Skeletal muscle cell (primary cell): ENCODE results near the gene SMAD1.

Source experiments
- DNase-seq: peaks from one replicate; pipeline ENCODE4 v3.0.0-alpha.2; 2010; ENCODE audit warnings: low read depth
- H3K4me3 ChIP-seq: 2 replicates; pipeline ENCODE4 v1.5.1; 2011; ENCODE audit warnings: low read depth, mild to moderate bottlenecking, control low read depth, low read length, moderate library complexity

The SMAD1 gene

GRCh38 chr4:145486603-145487002 is 5.0 kb downstream of the SMAD1 start:
- no peak overlapping the region for H3K4me3 ChIP-seq
- DNase-seq: no peak

- DNase-seq: no peak
- H3K4me3 ChIP-seq: no peak overlapping the region
Observed at GRCh38 chr4:145487631-145488030, 6.0 kb downstream of the SMAD1 start.

- no peak for DNase-seq
- no peak overlapping the region for H3K4me3 ChIP-seq
Observed at GRCh38 chr4:145488310-145488709, 6.7 kb downstream of the SMAD1 start.

DNA sequence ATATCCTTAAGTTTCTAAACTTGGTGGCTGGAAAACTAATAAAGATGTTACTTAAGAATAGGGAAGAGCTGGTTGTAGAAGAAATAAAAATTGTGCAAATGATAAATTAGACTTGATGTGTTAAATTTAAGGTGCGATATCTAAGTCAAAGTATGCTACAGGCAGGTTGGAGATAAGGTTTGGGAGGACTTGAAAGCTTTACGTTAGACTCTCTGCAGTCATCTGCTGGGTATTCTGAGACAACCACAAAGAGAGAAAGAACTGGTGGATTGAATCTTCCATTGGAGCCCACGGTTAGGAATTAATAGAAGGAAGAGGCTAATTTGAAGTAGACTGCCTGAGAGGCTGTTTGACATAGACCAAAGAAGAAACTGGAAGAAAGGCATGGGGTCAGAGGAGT is 7.9 kb downstream of the SMAD1 start:
- no peak overlapping the region for H3K4me3 ChIP-seq
- DNase-seq: no peak

DNA sequence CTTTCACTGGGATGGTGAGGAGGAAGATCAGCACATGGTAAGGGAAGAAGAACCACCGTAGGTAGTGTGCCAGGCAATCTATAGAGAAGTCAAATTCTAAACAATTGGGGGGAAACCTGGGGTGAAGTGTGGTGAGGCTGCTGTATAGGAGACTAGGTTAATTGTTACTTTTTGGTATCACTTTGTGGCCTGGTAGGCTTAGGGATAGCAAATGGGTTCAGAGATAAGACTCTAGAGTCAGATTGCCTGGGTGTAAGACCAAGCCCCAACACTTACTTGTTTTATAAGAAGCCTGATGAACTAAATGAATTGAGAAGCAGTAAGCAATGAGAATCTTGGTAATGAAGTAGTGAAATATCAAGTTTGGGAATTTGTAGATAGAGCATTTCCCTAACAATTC is 8.7 kb downstream of the SMAD1 start:
- no peak for DNase-seq
- H3K4me3 ChIP-seq: no peak overlapping the region

DNA sequence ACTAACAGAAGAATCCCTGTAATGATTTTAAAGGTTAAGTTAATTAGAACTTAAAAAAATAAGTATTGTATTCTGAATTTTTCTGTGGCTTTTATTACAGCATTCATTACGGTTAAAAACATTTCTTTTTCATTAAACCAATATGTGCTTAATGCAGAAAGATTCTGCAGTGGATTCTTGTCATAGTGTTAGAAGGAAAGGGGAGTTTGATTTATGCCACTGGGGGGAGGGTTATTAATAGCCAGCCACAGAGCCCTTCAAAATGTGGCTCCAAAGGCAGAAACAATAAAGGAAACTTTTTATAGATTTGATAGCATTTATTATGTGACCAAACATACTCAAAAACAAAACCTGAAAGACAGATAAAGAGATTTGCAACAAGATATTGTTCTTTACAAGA is 9.1 kb downstream of the SMAD1 start:
- no peak overlapping the region for H3K4me3 ChIP-seq
- no peak for DNase-seq

- no peak overlapping the region for H3K4me3 ChIP-seq
- no peak for DNase-seq
Observed at GRCh38 chr4:145492376-145492775, 10.7 kb downstream of the SMAD1 start.

DNA sequence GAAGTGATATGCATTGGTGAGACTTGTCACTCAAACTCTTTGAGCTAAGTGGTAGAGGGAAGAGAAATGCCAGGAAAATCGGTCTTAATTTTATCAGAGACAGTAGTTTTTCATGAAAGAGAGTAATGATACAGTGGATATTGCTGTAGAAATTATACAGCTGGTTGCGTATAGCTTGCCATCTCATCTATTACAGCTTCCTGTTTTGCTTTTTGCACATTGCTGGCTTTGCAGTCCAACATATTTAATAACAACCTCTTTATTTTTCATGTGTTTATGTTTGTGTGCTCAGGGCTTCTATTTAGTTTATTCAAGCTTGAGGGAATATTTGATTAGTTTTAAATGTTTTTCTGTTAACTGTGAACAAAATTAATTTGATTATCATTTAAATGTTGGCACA is 11.5 kb downstream of the SMAD1 start:
- H3K4me3 ChIP-seq: no peak overlapping the region
- no peak for DNase-seq

DNA sequence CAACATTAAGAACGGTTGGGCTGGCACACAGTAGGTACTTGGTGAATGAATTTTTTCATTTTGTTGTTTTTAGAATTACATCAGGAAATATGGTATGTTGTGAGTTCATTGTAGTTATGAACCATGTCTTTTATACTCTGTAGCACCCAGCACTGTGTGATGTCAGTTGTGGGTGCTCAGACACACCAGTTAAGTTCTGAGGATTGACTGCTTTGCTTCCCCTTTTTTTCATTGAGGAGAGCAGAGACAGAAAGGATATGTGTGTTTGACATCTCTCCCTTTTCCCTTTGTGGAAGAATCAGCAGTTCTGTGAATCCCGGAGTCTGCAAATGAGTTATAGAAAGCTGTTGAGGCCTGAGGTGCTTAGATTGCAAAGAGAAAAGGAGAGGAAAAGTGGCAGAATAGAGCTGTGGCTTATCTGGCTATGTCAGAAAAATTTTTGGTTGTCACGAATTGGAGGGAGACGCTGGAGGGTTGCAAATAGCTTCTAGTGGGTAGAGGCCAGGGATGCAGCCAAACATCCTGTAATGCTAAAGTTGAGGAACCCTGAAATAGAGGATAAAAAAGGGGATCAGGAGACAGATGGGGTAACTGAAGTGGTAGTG is 13.1 kb downstream of the SMAD1 start:
- DNase-seq: no peak
- H3K4me3 ChIP-seq: no peak overlapping the region

GRCh38 chr4:145496292-145496691 is 14.6 kb downstream of the SMAD1 start:
- no peak overlapping the region for H3K4me3 ChIP-seq
- DNase-seq: no peak

GRCh38 chr4:145497199-145498149 is 15.8 kb downstream of the SMAD1 start:
- DNase-seq: no peak
- H3K4me3 ChIP-seq: no peak overlapping the region

GRCh38 chr4:145498430-145498829 is 16.8 kb downstream of the SMAD1 start:
- DNase-seq: no peak
- H3K4me3 ChIP-seq: no peak overlapping the region

- no peak overlapping the region for H3K4me3 ChIP-seq
- DNase-seq: no peak
Observed at GRCh38 chr4:145501051-145501660, 19.5 kb downstream of the SMAD1 start.

GRCh38 chr4:145502809-145503208 is 21.2 kb downstream of the SMAD1 start:
- H3K4me3 ChIP-seq: no peak overlapping the region
- DNase-seq: no peak

- H3K4me3 ChIP-seq: no peak overlapping the region
- no peak for DNase-seq
Observed at GRCh38 chr4:145503486-145504072, 21.9 kb downstream of the SMAD1 start.

- DNase-seq: no peak
- H3K4me3 ChIP-seq: no peak overlapping the region
Observed at GRCh38 chr4:145505995-145506394, 24.3 kb downstream of the SMAD1 start.

GRCh38 chr4:145507636-145508035 is 26.0 kb downstream of the SMAD1 start:
- DNase-seq: no peak
- no peak overlapping the region for H3K4me3 ChIP-seq

- no peak for DNase-seq
- H3K4me3 ChIP-seq: no peak overlapping the region
Observed at GRCh38 chr4:145511913-145512522, 30.4 kb downstream of the SMAD1 start.

GRCh38 chr4:145513020-145513621 is 31.5 kb downstream of the SMAD1 start:
- no peak for DNase-seq

More at GRCh38 chr4:145513020-145513621, 31.5 kb downstream of the SMAD1 start:
- no peak overlapping the region for H3K4me3 ChIP-seq
